Caco-2 (cell line): ENCODE measurements around the gene SLC29A4. TPM values are rescaled to one million over a fixed set of nuclear protein-coding genes. Genes with fewer than 3 reads are reported as not detected.

Experiments
- BruUV-seq: library from RNA; stranded (reverse); fragments of 400-500 nt; replicated peaks from 2 replicates; lab custom pipeline; 2021; lab: Mats Ljungman, UMichigan
- CTCF ChIA-PET: fragments of 300-600 bp; sonication (Branson Sonifier 250); formaldehyde crosslinking; loops from one replicate; lab custom pipeline; 2022; ENCODE audit warnings: antibody characterized with exemption; lab: Charles Lee
- POLR2A ChIA-PET: fragments of 300-600 bp; sonication (Branson Sonifier 250); formaldehyde crosslinking; loops from one replicate; lab custom pipeline; 2022; ENCODE audit warnings: antibody characterized with exemption; lab: Charles Lee
- DNase-seq, 2 experiments: peaks; one replicate each; pipeline versions ENCODE4 v3.0.0 to v3.0.0-alpha.2; 2020 to 2022
- H3K27me3 ChIP-seq: replicated peaks from 2 replicates; pipeline ENCODE4 v1.6.0; 2011; ENCODE audit warnings: low read length; ENCODE audit not compliant: control insufficient read depth, insufficient read depth
- H3K36me3 ChIP-seq: 2 replicates; pipeline ENCODE4 v1.5.1; 2011; ENCODE audit warnings: low read length; ENCODE audit not compliant: control insufficient read depth, insufficient read depth
- H3K4me1 ChIP-seq: fragments of 250-450 bp; sonication (Bioruptor Pico); 2 replicates; pipeline ENCODE4 v1.5.1; 2020; ENCODE audit warnings: mild to moderate bottlenecking
- H3K4me3 ChIP-seq: 2 replicates; pipeline ENCODE4 v1.5.1; 2011; ENCODE audit warnings: low read depth, mild to moderate bottlenecking, control low read depth, low read length
- H3K9me3 ChIP-seq: fragments of 250-450 bp; sonication (Bioruptor Pico); 2 replicates; pipeline ENCODE4 v1.5.1; 2020; ENCODE audit warnings: mild to moderate bottlenecking, moderate library complexity
- H3K27ac Mint-ChIP-seq: one replicate; pipeline ENCODE4 v1.8.0; 2022; ENCODE audit warnings: mixed read lengths; ENCODE audit not compliant: unreplicated experiment
- H3K27me3 Mint-ChIP-seq: one replicate; pipeline ENCODE4 v1.8.0; 2022; ENCODE audit warnings: mixed read lengths; ENCODE audit not compliant: insufficient read depth, unreplicated experiment
- H3K36me3 Mint-ChIP-seq: one replicate; pipeline ENCODE4 v1.8.0; 2022; ENCODE audit warnings: mild to moderate bottlenecking, mixed read lengths; ENCODE audit not compliant: insufficient read depth, unreplicated experiment
- H3K4me1 Mint-ChIP-seq: one replicate; pipeline ENCODE4 v1.8.0; 2022; ENCODE audit warnings: low read depth, mixed read lengths; ENCODE audit not compliant: unreplicated experiment
- H3K4me3 Mint-ChIP-seq: one replicate; pipeline ENCODE4 v1.8.0; 2022; ENCODE audit warnings: mild to moderate bottlenecking, moderate library complexity, mixed read lengths; ENCODE audit not compliant: unreplicated experiment
- H3K9me3 Mint-ChIP-seq: one replicate; pipeline ENCODE4 v1.8.0; 2022; ENCODE audit warnings: mixed read lengths; ENCODE audit not compliant: unreplicated experiment
- intact Hi-C: fragments of 100-400 bp; cut with micrococcal nuclease; formaldehyde crosslinking; loops from one replicate; pipeline ENCODE4 v1.10.0; 2022; ENCODE audit not compliant: unreplicated experiment
- total RNA-seq: library from RNA; stranded (reverse); gene quantifications from 2 replicates; pipeline ENCODE4 v1.2.3, GENCODE V29; 2022
- TF ChIP-seq, protein P1 (sequence below), 2 experiments: fragments of 200-600 bp in 1 of 2; IDR thresholded peaks; 1 replicate in 1 of 2; 2 replicates in 1 of 2; pipeline versions ENCODE4 v1.5.1 to v1.8.0; 2011 to 2022; ENCODE audit warnings: antibody characterized with exemption in 1 of 2, control low read depth in 1 of 2, inconsistent platforms in 1 of 2, low read depth in 1 of 2, low read length in 1 of 2, mild to moderate bottlenecking in 1 of 2, moderate library complexity in 1 of 2; ENCODE audit not compliant: insufficient read depth in 1 of 2, severe bottlenecking in 1 of 2, unreplicated experiment in 1 of 2

The SLC29A4 gene
- total RNA-seq, 1 experiment from 2014 or later, result 34.6 TPM

DNA sequence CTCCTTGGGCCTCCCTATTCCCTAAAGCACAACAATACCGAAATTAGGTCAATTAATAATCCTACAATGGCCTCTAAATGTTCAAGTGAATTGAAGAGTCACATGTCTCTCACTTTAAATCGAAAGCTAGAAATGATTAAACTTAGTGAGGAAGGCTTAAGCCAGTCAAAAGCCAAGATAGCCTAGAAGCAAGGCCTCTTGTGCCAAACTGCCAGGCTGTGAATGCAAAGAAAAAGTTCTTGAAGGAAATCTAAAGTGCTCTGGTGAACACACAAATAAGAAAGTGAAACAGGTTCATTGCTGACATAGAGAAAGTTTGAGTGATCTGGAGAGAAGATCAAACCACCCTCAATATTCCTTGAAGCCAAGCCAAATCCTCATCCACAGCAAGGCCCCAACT is 57.2 kb downstream of the SLC29A4 start:
- ChIA-PET CTCF (no interaction called here), POLR2A (no interaction called here)
- H3K4me3 ChIP-seq, result no peak overlapping the region
- peaks cover 6% of the 10 kb centered on the region for H3K9me3 Mint-ChIP-seq
- no peaks in the 10 kb centered on the region for H3K4me1 ChIP-seq
- H3K9me3 ChIP-seq, result no peaks in the 10 kb centered on the region
- no peaks in the 10 kb centered on the region for H3K27me3 Mint-ChIP-seq
- H3K27me3 ChIP-seq, result no peaks in the 10 kb centered on the region
- no peak for DNase-seq
- no peaks in the 10 kb centered on the region for H3K4me1 Mint-ChIP-seq
- BruUV-seq, result no TSS peak
- H3K36me3 Mint-ChIP-seq, result peaks cover 99% of the 10 kb centered on the region
- TF ChIP-seq, protein P1, sequence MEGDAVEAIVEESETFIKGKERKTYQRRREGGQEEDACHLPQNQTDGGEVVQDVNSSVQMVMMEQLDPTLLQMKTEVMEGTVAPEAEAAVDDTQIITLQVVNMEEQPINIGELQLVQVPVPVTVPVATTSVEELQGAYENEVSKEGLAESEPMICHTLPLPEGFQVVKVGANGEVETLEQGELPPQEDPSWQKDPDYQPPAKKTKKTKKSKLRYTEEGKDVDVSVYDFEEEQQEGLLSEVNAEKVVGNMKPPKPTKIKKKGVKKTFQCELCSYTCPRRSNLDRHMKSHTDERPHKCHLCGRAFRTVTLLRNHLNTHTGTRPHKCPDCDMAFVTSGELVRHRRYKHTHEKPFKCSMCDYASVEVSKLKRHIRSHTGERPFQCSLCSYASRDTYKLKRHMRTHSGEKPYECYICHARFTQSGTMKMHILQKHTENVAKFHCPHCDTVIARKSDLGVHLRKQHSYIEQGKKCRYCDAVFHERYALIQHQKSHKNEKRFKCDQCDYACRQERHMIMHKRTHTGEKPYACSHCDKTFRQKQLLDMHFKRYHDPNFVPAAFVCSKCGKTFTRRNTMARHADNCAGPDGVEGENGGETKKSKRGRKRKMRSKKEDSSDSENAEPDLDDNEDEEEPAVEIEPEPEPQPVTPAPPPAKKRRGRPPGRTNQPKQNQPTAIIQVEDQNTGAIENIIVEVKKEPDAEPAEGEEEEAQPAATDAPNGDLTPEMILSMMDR (IDR thresholded peaks at IDR 0.05; ENCODE audit: insufficient read depth in 1 of 2, low read depth in 1 of 2, low read length in 1 of 2, severe bottlenecking in 1 of 2, unreplicated experiment in 1 of 2), result no peak
- H3K36me3 ChIP-seq, result no peaks in the 10 kb centered on the region
- intact Hi-C loops, result no loop called here
- H3K4me3 Mint-ChIP-seq, result no peak overlapping the region
- H3K27ac Mint-ChIP-seq, result no peak overlapping the region

DNA sequence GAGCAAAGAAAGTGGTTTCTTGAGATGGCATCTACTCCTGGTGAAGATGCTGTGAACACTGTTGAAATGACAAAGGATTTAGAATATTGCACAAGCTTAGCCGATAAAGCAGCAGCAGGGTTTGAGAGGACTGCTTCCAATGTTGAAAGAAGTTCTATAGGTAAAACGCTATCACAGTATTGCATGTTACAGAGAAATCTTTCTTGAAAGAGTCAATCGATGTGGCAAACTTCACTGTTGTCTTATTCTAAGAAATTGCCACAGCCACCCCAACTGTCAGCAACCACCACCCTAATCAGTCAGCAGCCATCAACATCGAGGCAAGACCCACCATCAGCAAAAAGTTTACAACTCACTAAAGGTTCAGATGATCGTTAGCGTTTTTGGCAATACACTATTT is 59.9 kb downstream of the SLC29A4 start:
- BruUV-seq, result no TSS peak
- Mint-ChIP-seq H3K4me3 (no peak overlapping the region), H3K4me1 (no peaks in the 10 kb centered on the region), H3K9me3 (no peaks in the 10 kb centered on the region), H3K36me3 (peaks cover 76% of the 10 kb centered on the region), H3K27me3 (no peaks in the 10 kb centered on the region), H3K27ac (no peak overlapping the region)
- Histone ChIP-seq H3K9me3 (no peaks in the 10 kb centered on the region), H3K36me3 (no peaks in the 10 kb centered on the region; the same call in 1 of the 2 replicates), H3K4me3 (no peak overlapping the region), H3K4me1 (no peaks in the 10 kb centered on the region), H3K27me3 (no peaks in the 10 kb centered on the region)
- TF ChIP-seq, protein P1 (IDR thresholded peaks at IDR 0.05; ENCODE audit: insufficient read depth in 1 of 2, low read depth in 1 of 2, low read length in 1 of 2, severe bottlenecking in 1 of 2, unreplicated experiment in 1 of 2), result no peak
- DNase-seq, result no peak
- ChIA-PET CTCF (no interaction called here), POLR2A (no interaction called here)
- intact Hi-C loops, result no loop called here

DNA sequence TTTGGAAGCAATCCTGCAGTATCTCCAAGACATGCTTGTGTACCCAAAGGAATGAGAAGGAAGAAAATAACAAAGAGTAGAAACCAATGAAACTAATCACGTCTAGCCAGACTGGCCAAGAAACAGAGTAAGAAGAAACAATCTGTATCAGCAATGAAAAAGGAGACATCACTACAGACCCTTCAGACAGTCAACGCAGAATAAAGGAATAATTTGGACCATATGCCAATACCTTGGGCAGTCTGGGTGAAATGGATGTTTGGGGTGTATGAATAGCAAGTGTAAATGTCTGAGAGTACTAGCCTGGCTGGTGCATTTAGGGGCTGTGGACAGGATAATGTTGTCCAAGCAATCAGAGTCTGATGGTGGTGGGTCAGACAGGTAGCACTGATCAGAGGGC is 61.1 kb downstream of the SLC29A4 start:
- no peaks in the 10 kb centered on the region for H3K4me1 Mint-ChIP-seq
- Histone ChIP-seq H3K4me3 (no peak overlapping the region), H3K27me3 (no peaks in the 10 kb centered on the region), H3K36me3 (no peaks in the 10 kb centered on the region; the same call in 1 of the 2 replicates), H3K9me3 (no peaks in the 10 kb centered on the region), H3K4me1 (no peaks in the 10 kb centered on the region)
- DNase-seq, result no peak
- no peaks in the 10 kb centered on the region for H3K27me3 Mint-ChIP-seq
- POLR2A ChIA-PET, result no interaction called here
- no peak overlapping the region for H3K27ac Mint-ChIP-seq
- H3K9me3 Mint-ChIP-seq, result no peaks in the 10 kb centered on the region
- TF ChIP-seq, protein P1 (IDR thresholded peaks at IDR 0.05; ENCODE audit: insufficient read depth in 1 of 2, low read depth in 1 of 2, low read length in 1 of 2, severe bottlenecking in 1 of 2, unreplicated experiment in 1 of 2), result no peak
- intact Hi-C loops, result no loop called here
- CTCF ChIA-PET, result no interaction called here
- H3K4me3 Mint-ChIP-seq, result no peak overlapping the region
- no TSS peak for BruUV-seq
- H3K36me3 Mint-ChIP-seq, result peaks cover 63% of the 10 kb centered on the region
